Astrocyte of the hippocampus (primary cell): ENCODE results near the gene RGPD8.

Experiments used
- DNase-seq: peaks from one replicate; pipeline ENCODE4 v3.0.0; 2011; ENCODE audit warnings: low read depth, low spot score

The RGPD8 gene

GRCh38 chr2:112335600-112335999 is 97.8 kb downstream of the RGPD8 start:
- no peak for DNase-seq

GRCh38 chr2:112332123-112332696 is 101.2 kb downstream of the RGPD8 start:
- DNase-seq, result no peak

- DNase-seq, result no peak
These were observed 110.5 kb downstream of the RGPD8 start for GRCh38 chr2:112322919-112323318.

DNA sequence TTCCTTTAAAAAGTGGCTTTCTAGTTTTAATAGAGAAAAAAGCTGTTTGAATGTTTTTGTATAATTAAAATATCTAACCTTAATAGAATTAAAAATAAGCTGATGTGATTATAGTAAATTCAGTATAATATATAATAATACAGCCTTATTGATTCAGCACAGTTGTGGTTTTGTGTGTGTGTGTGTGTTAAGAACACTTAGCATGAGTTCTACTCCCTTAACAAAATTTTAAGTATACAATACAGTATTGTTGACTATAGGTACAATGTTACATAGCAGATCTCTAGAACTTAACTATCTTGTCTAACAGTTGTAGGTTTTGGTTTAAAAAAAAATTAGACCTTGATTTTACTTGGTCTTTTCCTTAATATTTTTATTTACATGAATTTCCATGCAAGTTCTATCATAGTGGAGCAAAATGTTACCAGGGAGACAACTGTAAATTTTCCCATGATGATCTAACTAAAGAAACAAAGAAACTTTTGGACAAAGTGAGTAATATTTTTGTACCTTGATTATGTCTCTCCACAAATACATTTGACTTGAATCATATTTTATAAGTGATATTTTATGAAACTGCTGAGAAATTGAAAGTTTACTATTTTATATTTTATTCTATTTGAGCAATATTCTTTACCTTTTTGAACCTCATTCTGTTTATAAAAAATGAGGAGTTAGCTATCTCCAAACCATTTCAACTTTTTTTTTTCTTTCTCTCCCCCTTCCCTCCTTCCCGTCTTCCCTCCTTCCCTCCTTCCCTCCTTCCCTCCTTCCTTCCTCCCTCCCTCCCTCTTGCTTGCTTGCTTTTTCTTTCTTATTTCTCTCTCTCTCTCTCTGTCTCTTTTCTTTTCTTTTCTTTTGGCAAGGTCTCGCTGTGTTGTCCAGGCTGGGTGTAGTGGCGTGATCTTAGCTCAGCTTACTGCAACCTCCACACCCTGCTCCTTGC is 111.8 kb downstream of the RGPD8 start:
- no peak for DNase-seq
